GM13977 (cell line): Measurements from ENCODE around the gene RMC1.
"Not testable (repeated sequence)": the region's sequence is repeated elsewhere in the genome, so short reads cannot be mapped to it uniquely, and the experiment has no call there.

Experiments used
- DNase-seq: peaks from one replicate; pipeline ENCODE4 v3.0.0; 2012; ENCODE audit warnings: low spot score
- in situ Hi-C: fragments of 300-500 bp; cut with MboI; formaldehyde crosslinking; loops from one replicate; pipeline ENCODE4 v1.12.0; 2022; ENCODE audit warnings: low sequenced_read_pairs, low pct_unique_long_range_greater_than_20kb, mixed read lengths, inconsistent platforms; ENCODE audit not compliant: unreplicated experiment
- TF ChIP-seq, protein P1 (sequence below): IDR thresholded peaks from 2 replicates; pipeline ENCODE4 v1.5.1; 2012; ENCODE audit warnings: mild to moderate bottlenecking, control low read depth; ENCODE audit not compliant: insufficient read depth; ENCODE audit errors: extremely low read depth, missing control alignments

Gene RMC1

DNA sequence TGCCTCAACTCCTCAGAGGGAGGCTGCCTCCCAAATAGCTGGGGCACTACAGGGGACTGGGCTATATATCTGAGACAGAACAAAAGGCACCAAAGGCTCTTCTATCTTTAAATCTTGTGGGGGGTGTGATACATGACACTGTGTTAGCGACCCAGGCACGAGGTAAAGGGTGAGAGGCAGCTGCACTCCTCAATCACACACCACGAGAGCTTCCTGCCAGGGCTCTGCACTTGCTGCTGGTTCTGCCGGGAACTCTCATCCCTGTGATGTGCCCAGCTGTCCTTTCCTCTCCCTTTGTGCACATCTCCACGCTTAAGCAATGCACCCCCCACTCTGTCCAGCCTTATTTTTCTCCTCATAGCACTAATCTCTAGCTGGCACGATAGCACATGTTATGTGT, 50.6 kb downstream of the RMC1 start:
- TF ChIP-seq, protein P1, sequence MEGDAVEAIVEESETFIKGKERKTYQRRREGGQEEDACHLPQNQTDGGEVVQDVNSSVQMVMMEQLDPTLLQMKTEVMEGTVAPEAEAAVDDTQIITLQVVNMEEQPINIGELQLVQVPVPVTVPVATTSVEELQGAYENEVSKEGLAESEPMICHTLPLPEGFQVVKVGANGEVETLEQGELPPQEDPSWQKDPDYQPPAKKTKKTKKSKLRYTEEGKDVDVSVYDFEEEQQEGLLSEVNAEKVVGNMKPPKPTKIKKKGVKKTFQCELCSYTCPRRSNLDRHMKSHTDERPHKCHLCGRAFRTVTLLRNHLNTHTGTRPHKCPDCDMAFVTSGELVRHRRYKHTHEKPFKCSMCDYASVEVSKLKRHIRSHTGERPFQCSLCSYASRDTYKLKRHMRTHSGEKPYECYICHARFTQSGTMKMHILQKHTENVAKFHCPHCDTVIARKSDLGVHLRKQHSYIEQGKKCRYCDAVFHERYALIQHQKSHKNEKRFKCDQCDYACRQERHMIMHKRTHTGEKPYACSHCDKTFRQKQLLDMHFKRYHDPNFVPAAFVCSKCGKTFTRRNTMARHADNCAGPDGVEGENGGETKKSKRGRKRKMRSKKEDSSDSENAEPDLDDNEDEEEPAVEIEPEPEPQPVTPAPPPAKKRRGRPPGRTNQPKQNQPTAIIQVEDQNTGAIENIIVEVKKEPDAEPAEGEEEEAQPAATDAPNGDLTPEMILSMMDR, result no peak
- no peak for DNase-seq
- in situ Hi-C loops, result no loop called here

DNA sequence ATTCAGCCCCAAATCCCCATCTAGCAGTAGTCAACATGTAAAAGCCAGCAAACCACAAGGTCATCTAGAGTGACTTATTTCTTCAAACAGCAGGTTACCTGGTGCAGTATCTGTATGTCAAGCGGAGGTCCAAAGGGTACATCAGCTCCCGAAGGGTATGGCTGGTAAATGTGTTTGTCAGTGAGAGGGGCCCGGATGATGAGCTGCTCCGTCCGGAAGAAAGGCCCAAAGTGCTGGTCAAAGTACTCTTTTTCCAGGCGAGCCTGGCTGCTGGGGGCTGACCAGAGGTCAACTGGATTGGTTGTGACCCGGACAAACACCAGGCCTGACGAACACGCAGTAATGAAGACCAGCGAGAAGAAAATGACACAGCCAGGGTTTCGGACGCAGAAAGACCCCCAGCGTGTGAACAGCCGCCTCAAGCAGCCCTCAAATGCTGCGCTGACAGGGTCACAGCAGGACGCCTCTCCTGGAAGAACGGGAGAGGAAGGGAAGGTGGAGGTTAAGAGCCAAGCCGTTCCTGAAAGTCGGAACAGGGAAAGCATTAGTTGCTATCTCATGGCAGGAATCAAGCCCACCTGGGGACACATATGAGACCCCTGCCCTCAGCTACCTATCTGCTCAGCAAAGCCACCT, 53.0 kb downstream of the RMC1 start:
- TF ChIP-seq, protein P1, result no peak
- no peak for DNase-seq
- in situ Hi-C loops, result no loop called here

GRCh38 chr18:23557511-23557910, 54.2 kb downstream of the RMC1 start:
- in situ Hi-C loops, DNase-seq: not testable (repeated sequence)

GRCh38 chr18:23560186-23560585, 56.9 kb downstream of the RMC1 start:
- DNase-seq, result no peak
- TF ChIP-seq, protein P1, result no peak
- in situ Hi-C loops, result no loop called here

- in situ Hi-C loops, result no loop called here
- TF ChIP-seq, protein P1, result no peak
- no peak for DNase-seq
These were observed 60.2 kb downstream of the RMC1 start for GRCh38 chr18:23563377-23564043.

- no peak for DNase-seq
- TF ChIP-seq, protein P1, result no peak
- in situ Hi-C loops, result no loop called here
These were observed 62.7 kb downstream of the RMC1 start for GRCh38 chr18:23565916-23566547.

GRCh38 chr18:23567671-23568070, 64.4 kb downstream of the RMC1 start:
- in situ Hi-C loops, result no loop called here
- DNase-seq, result no peak
- TF ChIP-seq, protein P1, result no peak
